MM.1S (cell line): Measurements from ENCODE around the gene BANK1.

Experiments
- DNase-seq: peaks from one replicate; pipeline ENCODE4 v3.0.0-alpha.2; 2015
- H2AFZ ChIP-seq: fragments of 300-600 bp; sonication (generic); 2 replicates; pipeline ENCODE4 v1.6.0; 2016; ENCODE audit warnings: antibody characterized with exemption, low read length
- H3F3A ChIP-seq: fragments of 300-600 bp; sonication (generic); 2 replicates; pipeline ENCODE4 v1.6.1; 2016; ENCODE audit warnings: mild to moderate bottlenecking, antibody characterized with exemption, low read length, moderate library complexity, mixed read lengths; ENCODE audit not compliant: insufficient read depth
- H3K27ac ChIP-seq: fragments of 300-600 bp; sonication (generic); 2 replicates; pipeline ENCODE4 v1.5.1; 2016; ENCODE audit warnings: mild to moderate bottlenecking, low read length
- H3K27me3 ChIP-seq: fragments of 300-600 bp; sonication (generic); replicated peaks from 2 replicates; pipeline ENCODE4 v1.6.0; 2016; ENCODE audit warnings: low read length; ENCODE audit not compliant: insufficient read depth
- H3K36me3 ChIP-seq: fragments of 300-600 bp; sonication (generic); replicated peaks from 2 replicates; pipeline ENCODE4 v1.6.1; 2016; ENCODE audit warnings: mild to moderate bottlenecking, low read length, mixed read lengths; ENCODE audit not compliant: insufficient read depth
- H3K4me1 ChIP-seq: fragments of 300-600 bp; sonication (generic); 2 replicates; pipeline ENCODE4 v1.6.1; 2016; ENCODE audit warnings: low read length, mixed read lengths
- H3K4me2 ChIP-seq: fragments of 300-600 bp; sonication (generic); 2 replicates; pipeline ENCODE4 v1.6.0; 2016; ENCODE audit warnings: low read depth, low read length
- H3K4me3 ChIP-seq: fragments of 300-600 bp; sonication (generic); 2 replicates; pipeline ENCODE4 v1.5.1; 2016; ENCODE audit warnings: low read length, mixed read lengths
- H3K79me2 ChIP-seq: fragments of 300-600 bp; sonication (generic); 2 replicates; pipeline ENCODE4 v1.6.1; 2016; ENCODE audit warnings: mixed run types, low read length, mixed read lengths
- H3K9ac ChIP-seq: fragments of 300-600 bp; sonication (generic); 2 replicates; pipeline ENCODE4 v1.6.1; 2016; ENCODE audit warnings: low read length, mixed read lengths
- H3K9me2 ChIP-seq: fragments of 300-600 bp; sonication (generic); replicated peaks from 2 replicates; pipeline ENCODE4 v1.6.1; 2016; ENCODE audit warnings: mild to moderate bottlenecking, low read length, mixed read lengths; ENCODE audit not compliant: insufficient read depth
- H3K9me3 ChIP-seq: fragments of 300-600 bp; sonication (generic); replicated peaks from 2 replicates; pipeline ENCODE4 v1.6.1; 2016; ENCODE audit warnings: mild to moderate bottlenecking, low read length, mixed read lengths; ENCODE audit not compliant: insufficient read depth
- H4K20me1 ChIP-seq: fragments of 300-600 bp; sonication (generic); 2 replicates; pipeline ENCODE4 v1.6.1; 2016; ENCODE audit warnings: mild to moderate bottlenecking, low read length, moderate library complexity, mixed read lengths; ENCODE audit not compliant: insufficient read depth
- EZH2 ChIP-seq: fragments of 300-600 bp; sonication (generic); optimal IDR thresholded peaks from 2 replicates; pipeline ENCODE3; 2017; ENCODE audit warnings: low read depth, mild to moderate bottlenecking, antibody characterized with exemption, low read length, mixed read lengths
- EZH2phosphoT487 ChIP-seq: fragments of 300-600 bp; sonication (generic); IDR thresholded peaks from 2 replicates; pipeline ENCODE4 v1.6.1; 2018; ENCODE audit warnings: antibody characterized with exemption, low read length
- TF ChIP-seq, protein P1 (sequence below): fragments of 300-600 bp; sonication (generic); IDR thresholded peaks from 2 replicates; pipeline ENCODE4 v1.5.1; 2016; ENCODE audit warnings: antibody characterized with exemption, low read length, mixed read lengths

The BANK1 gene

DNA sequence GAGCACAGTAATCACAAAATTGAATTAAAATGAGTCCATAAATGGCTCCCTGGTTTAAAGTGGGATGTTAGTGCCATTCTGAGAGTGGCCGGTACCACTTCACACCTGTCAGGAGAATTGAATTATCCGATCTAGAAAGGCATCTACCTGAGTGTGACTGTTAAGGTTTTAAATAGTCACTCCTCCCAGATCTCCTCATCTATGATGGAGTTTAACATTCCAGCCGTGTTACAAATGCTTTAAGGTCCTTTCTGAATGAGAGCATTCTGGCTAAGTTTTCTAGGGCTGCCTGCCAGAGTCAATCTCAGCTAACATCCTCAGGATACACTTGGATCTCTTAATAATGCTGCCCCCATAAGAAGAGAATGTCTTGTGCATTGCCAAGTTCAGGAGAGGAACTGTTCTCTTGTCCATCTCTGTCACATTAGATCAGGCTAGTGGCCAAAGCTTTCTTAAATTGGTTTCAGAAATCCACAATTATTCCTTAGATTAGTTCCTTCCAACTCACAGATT is 323.6 kb downstream of the BANK1 start:
- Histone ChIP-seq H2AFZ (no peak overlapping the region), H3K9ac (no peak overlapping the region), H3K4me1 (no peaks in the 10 kb centered on the region), H3F3A (no peaks in the 10 kb centered on the region), H3K4me2 (no peak overlapping the region), H3K9me2 (no peaks in the 10 kb centered on the region), H3K9me3 (no peaks in the 10 kb centered on the region), H3K27me3 (no peaks in the 10 kb centered on the region), H3K79me2 (no peaks in the 10 kb centered on the region), H3K36me3 (no peaks in the 10 kb centered on the region), H3K4me3 (no peak overlapping the region), H3K27ac (no peak overlapping the region), H4K20me1 (no peaks in the 10 kb centered on the region)
- no peak for DNase-seq
- TF ChIP-seq, protein P1, sequence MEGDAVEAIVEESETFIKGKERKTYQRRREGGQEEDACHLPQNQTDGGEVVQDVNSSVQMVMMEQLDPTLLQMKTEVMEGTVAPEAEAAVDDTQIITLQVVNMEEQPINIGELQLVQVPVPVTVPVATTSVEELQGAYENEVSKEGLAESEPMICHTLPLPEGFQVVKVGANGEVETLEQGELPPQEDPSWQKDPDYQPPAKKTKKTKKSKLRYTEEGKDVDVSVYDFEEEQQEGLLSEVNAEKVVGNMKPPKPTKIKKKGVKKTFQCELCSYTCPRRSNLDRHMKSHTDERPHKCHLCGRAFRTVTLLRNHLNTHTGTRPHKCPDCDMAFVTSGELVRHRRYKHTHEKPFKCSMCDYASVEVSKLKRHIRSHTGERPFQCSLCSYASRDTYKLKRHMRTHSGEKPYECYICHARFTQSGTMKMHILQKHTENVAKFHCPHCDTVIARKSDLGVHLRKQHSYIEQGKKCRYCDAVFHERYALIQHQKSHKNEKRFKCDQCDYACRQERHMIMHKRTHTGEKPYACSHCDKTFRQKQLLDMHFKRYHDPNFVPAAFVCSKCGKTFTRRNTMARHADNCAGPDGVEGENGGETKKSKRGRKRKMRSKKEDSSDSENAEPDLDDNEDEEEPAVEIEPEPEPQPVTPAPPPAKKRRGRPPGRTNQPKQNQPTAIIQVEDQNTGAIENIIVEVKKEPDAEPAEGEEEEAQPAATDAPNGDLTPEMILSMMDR: no peak
- TF ChIP-seq EZH2: no peak
- no peak for TF ChIP-seq EZH2phosphoT487

GRCh38 chr4:102116121-102116520 is 325.6 kb downstream of the BANK1 start:
- no peaks in the 10 kb centered on the region for H3K4me1 ChIP-seq
- H3K4me2 ChIP-seq: no peak overlapping the region
- no peaks in the 10 kb centered on the region for H3K9me2 ChIP-seq
- H3K27ac ChIP-seq: no peak overlapping the region
- no peak overlapping the region for H3K9ac ChIP-seq
- no peak overlapping the region for H3K4me3 ChIP-seq
- H3K79me2 ChIP-seq: no peaks in the 10 kb centered on the region
- no peak for DNase-seq
- no peaks in the 10 kb centered on the region for H3F3A ChIP-seq
- TF ChIP-seq, protein P1: no peak
- no peak for TF ChIP-seq EZH2phosphoT487
- no peak for TF ChIP-seq EZH2
- no peaks in the 10 kb centered on the region for H3K27me3 ChIP-seq
- H2AFZ ChIP-seq: no peak overlapping the region
- no peaks in the 10 kb centered on the region for H3K9me3 ChIP-seq
- no peaks in the 10 kb centered on the region for H4K20me1 ChIP-seq
- no peaks in the 10 kb centered on the region for H3K36me3 ChIP-seq

- H3K4me2 ChIP-seq: no peak overlapping the region
- TF ChIP-seq EZH2: no peak
- TF ChIP-seq, protein P1: no peak
- no peak for TF ChIP-seq EZH2phosphoT487
- H3K4me3 ChIP-seq: no peak overlapping the region
- H3K9me3 ChIP-seq: no peaks in the 10 kb centered on the region
- H2AFZ ChIP-seq: no peak overlapping the region
- H3K79me2 ChIP-seq: no peaks in the 10 kb centered on the region
- H3K27ac ChIP-seq: no peak overlapping the region
- no peaks in the 10 kb centered on the region for H4K20me1 ChIP-seq
- no peak overlapping the region for H3K9ac ChIP-seq
- no peaks in the 10 kb centered on the region for H3F3A ChIP-seq
- H3K4me1 ChIP-seq: no peaks in the 10 kb centered on the region
- H3K36me3 ChIP-seq: no peaks in the 10 kb centered on the region
- no peaks in the 10 kb centered on the region for H3K9me2 ChIP-seq
- H3K27me3 ChIP-seq: no peaks in the 10 kb centered on the region
- DNase-seq: no peak
Observed at GRCh38 chr4:102120846-102121245, 330.3 kb downstream of the BANK1 start.
